NB4 (cell line): Measurements from ENCODE around the gene SYNJ1.
A peak's percentile ranks its signal among the peaks of the same experiment; 100 is the strongest.

ENCODE experiments used
- DNase-seq: peaks from one replicate; pipeline ENCODE4 v3.0.0; 2010; ENCODE audit warnings: low read depth
- H3K4me3 ChIP-seq: one replicate; pipeline ENCODE4 v1.5.1; 2011; ENCODE audit warnings: mild to moderate bottlenecking, low read depth, low read length, moderate library complexity
- CTCF ChIP-seq: IDR thresholded peaks from one replicate; pipeline ENCODE4 v1.5.1; 2012; ENCODE audit warnings: low read depth, low read length
- MAX ChIP-seq: IDR thresholded peaks from 2 replicates; pipeline ENCODE4 v1.6.1; 2011; ENCODE audit warnings: low read depth, low read length
- MYC ChIP-seq: IDR thresholded peaks from 2 replicates; pipeline ENCODE4 v1.6.1; 2011; ENCODE audit warnings: low read depth, low read length
- POLR2A ChIP-seq: IDR thresholded peaks from 2 replicates; pipeline ENCODE4 v1.6.1; 2011; ENCODE audit warnings: mild to moderate bottlenecking; ENCODE audit not compliant: insufficient read length; ENCODE audit errors: extremely low read depth

SYNJ1 gene

GRCh38 chr21:32658524-32658923 lies 69.3 kb downstream of the SYNJ1 start:
- TF ChIP-seq MYC, result no peak
- TF ChIP-seq POLR2A, result no peak
- no peak for TF ChIP-seq MAX
- no peak for TF ChIP-seq CTCF
- H3K4me3 ChIP-seq, result no peak overlapping the region
- no peak for DNase-seq

GRCh38 chr21:32653326-32653901 lies 74.4 kb downstream of the SYNJ1 start:
- peak; percentile 50 for DNase-seq

GRCh38 chr21:32648165-32648564 lies 79.6 kb downstream of the SYNJ1 start:
- no peak overlapping the region for H3K4me3 ChIP-seq
- DNase-seq, result no peak
- TF ChIP-seq MAX (no peak), POLR2A (no peak), MYC (no peak), CTCF (no peak)

More at GRCh38 chr21:32653326-32653901, 74.4 kb downstream of the SYNJ1 start:
- no peak overlapping the region for H3K4me3 ChIP-seq
- TF ChIP-seq MAX (no peak), CTCF (peak; percentile 62)

GRCh38 chr21:32645261-32646182 lies 82.3 kb downstream of the SYNJ1 start:
- H3K4me3 ChIP-seq, result no peak overlapping the region
- DNase-seq, result no peak

More at GRCh38 chr21:32645261-32646182, 82.3 kb downstream of the SYNJ1 start:
- no peak for TF ChIP-seq CTCF
- TF ChIP-seq MAX, result no peak
- no peak for TF ChIP-seq POLR2A
- TF ChIP-seq MYC, result no peak
